Suppressor macrophage (primary cell): ENCODE data around the gene TNS1.

ENCODE experiments used
- DNase-seq, 4 experiments: peaks; one replicate each; pipeline ENCODE4 v3.0.0-alpha.2; 2020 to 2022

The TNS1 gene

GRCh38 chr2:217830061-217830460 is 172.7 kb downstream of the TNS1 start:
- DNase-seq, result no peak

- DNase-seq, result no peak
Observed at GRCh38 chr2:217829420-217829819, 173.4 kb downstream of the TNS1 start.

- no peak for DNase-seq
Observed at GRCh38 chr2:217828336-217828735, 174.5 kb downstream of the TNS1 start.

- peak; percentile 79 to 88 (median 86) for DNase-seq
Observed at GRCh38 chr2:217827430-217828201, 175.2 kb downstream of the TNS1 start.

- no peak for DNase-seq
Observed at GRCh38 chr2:217826991-217827390, 175.8 kb downstream of the TNS1 start.

- no peak for DNase-seq
Observed at GRCh38 chr2:217826520-217826919, 176.3 kb downstream of the TNS1 start.

- no peak for DNase-seq
Observed at GRCh38 chr2:217825469-217826235, 177.1 kb downstream of the TNS1 start.

GRCh38 chr2:217824223-217824622 is 178.6 kb downstream of the TNS1 start:
- DNase-seq, result no peak

GRCh38 chr2:217823626-217824025 is 179.2 kb downstream of the TNS1 start:
- DNase-seq, result no peak

- no peak for DNase-seq
Observed at GRCh38 chr2:217822296-217823252, 180.2 kb downstream of the TNS1 start.

GRCh38 chr2:217821536-217822147 is 181.2 kb downstream of the TNS1 start:
- no peak for DNase-seq

GRCh38 chr2:217820904-217821303 is 181.9 kb downstream of the TNS1 start:
- DNase-seq, result no peak

- DNase-seq, result peak in 3 of 4 experiments; percentile 21 to 63 (median 43)
Observed at GRCh38 chr2:217820091-217820819, 182.5 kb downstream of the TNS1 start.

GRCh38 chr2:217818293-217818850 is 184.4 kb downstream of the TNS1 start:
- no peak for DNase-seq

GRCh38 chr2:217817466-217818292 is 185.1 kb downstream of the TNS1 start:
- DNase-seq, result no peak

- peak; percentile 50 to 83 (median 80) for DNase-seq
Observed at GRCh38 chr2:217816396-217816869, 186.4 kb downstream of the TNS1 start.

- no peak for DNase-seq
Observed at GRCh38 chr2:217813828-217814227, 189.0 kb downstream of the TNS1 start.

- no peak for DNase-seq
Observed at GRCh38 chr2:217812170-217812569, 190.6 kb downstream of the TNS1 start.

- DNase-seq, result no peak
Observed at GRCh38 chr2:217810260-217810659, 192.5 kb downstream of the TNS1 start.

- DNase-seq, result no peak
Observed at GRCh38 chr2:217809736-217810135, 193.1 kb downstream of the TNS1 start.
